A549 (cell line): ENCODE measurements around the gene DCLK2. TPM values are rescaled to one million over a fixed set of nuclear protein-coding genes. Genes with fewer than 3 reads are reported as not detected.

Experiments used
- ATAC-seq, 2 experiments: fragments of 200-7000 bp in 1 of 2; fragments of >200 bp in 1 of 2; cut with Nextera tagmentation in 1 of 2; cut with Tn5 transposase in 1 of 2; 3 replicates each; pipeline versions ENCODE4 v1.8.0 to v1.9.1; 2018 to 2020; ENCODE audit warnings: mild to moderate bottlenecking in 1 of 2, moderate library complexity in 1 of 2
- CTCF ChIA-PET: fragments of 300-600 bp; sonication (Branson Sonifier 250); formaldehyde crosslinking; extraction: SDS; loops from one replicate; lab custom pipeline; 2021; ENCODE audit warnings: antibody characterized with exemption, inconsistent platforms; lab: Yijun Ruan, JAX
- POLR2A ChIA-PET: fragments of 350-600 bp; formaldehyde crosslinking; extraction: SDS; loops from one replicate; lab custom pipeline; 2021; ENCODE audit warnings: antibody characterized with exemption, inconsistent platforms; lab: Yijun Ruan, JAX
- DNase-seq, 2 experiments: peaks; one replicate each; pipeline versions ENCODE4 v3.0.0 to v3.0.0-alpha.2; 2011 to 2016; ENCODE audit warnings: low read depth in 1 of 2, low spot score in 1 of 2
- FAIRE-seq: peaks from 2 replicates; lab custom pipeline; 2011; peaks lifted over from hg19 to GRCh38; lab: Jason Lieb, UNC
- H3K27ac ChIP-seq, 2 experiments: fragments of >200 bp; sonication (Bioruptor Twin); formaldehyde crosslinking; 3 replicates each; pipeline ENCODE4 v1.5.1; 2016 to 2017
- H3K4me1 ChIP-seq: fragments of >200 bp; sonication (Bioruptor Twin); formaldehyde crosslinking; 3 replicates; pipeline ENCODE4 v1.6.1; 2016
- H3K4me2 ChIP-seq: fragments of >200 bp; sonication (Bioruptor Twin); formaldehyde crosslinking; 3 replicates; pipeline ENCODE4 v1.6.1; 2016
- H3K4me3 ChIP-seq: fragments of >200 bp; sonication (Bioruptor Twin); formaldehyde crosslinking; 3 replicates; pipeline ENCODE4 v1.5.1; 2016
- H3K9me3 ChIP-seq: fragments of >200 bp; sonication (Bioruptor Twin); formaldehyde crosslinking; 3 replicates; pipeline ENCODE4 v1.6.1; 2016
- ATOH8 ChIP-seq: fragments of 250-450 bp; sonication (Bioruptor Pico); IDR thresholded peaks from 2 replicates; pipeline ENCODE4 v1.5.0; 2020; ENCODE audit warnings: low read depth, mild to moderate bottlenecking, moderate library complexity
- CBX2 ChIP-seq: fragments of 200-600 bp; sonication (generic); IDR thresholded peaks from 2 replicates; pipeline ENCODE4 v1.6.1; 2016; ENCODE audit warnings: low read depth, mild to moderate bottlenecking, borderline replicate concordance
- CBX8 ChIP-seq: fragments of 200-600 bp; sonication (generic); IDR thresholded peaks from 2 replicates; pipeline ENCODE4 v1.6.1; 2016
- CEBPB ChIP-seq, 2 experiments: fragments of >200 bp in 1 of 2; sonication (Bioruptor Twin) in 1 of 2; formaldehyde crosslinking in 1 of 2; IDR thresholded peaks; 2 replicates each; pipeline ENCODE4 v1.6.1; 2012 to 2016
- EHMT2 ChIP-seq: fragments of 200-600 bp; sonication (generic); IDR thresholded peaks from 2 replicates; pipeline ENCODE4 v1.6.1; 2016; ENCODE audit warnings: antibody characterized with exemption, low read depth, mild to moderate bottlenecking, moderate library complexity
- FOXS1 ChIP-seq: fragments of 250-450 bp; sonication (Bioruptor Pico); IDR thresholded peaks from 2 replicates; pipeline ENCODE4 v1.5.0; 2020; ENCODE audit warnings: mild to moderate bottlenecking, moderate library complexity
- HDAC2 ChIP-seq: fragments of 200-600 bp; sonication (generic); IDR thresholded peaks from 2 replicates; pipeline ENCODE4 v1.6.1; 2016
- HEYL ChIP-seq: fragments of 250-450 bp; sonication (Bioruptor Pico); IDR thresholded peaks from 2 replicates; pipeline ENCODE4 v1.8.0; 2021; ENCODE audit warnings: mild to moderate bottlenecking, moderate library complexity
- HOXB5 ChIP-seq: fragments of 250-450 bp; sonication (Bioruptor Pico); IDR thresholded peaks from 2 replicates; pipeline ENCODE4 v1.5.0; 2020; ENCODE audit warnings: mild to moderate bottlenecking, moderate library complexity
- JUNB ChIP-seq: fragments of >200 bp; sonication (Bioruptor Twin); formaldehyde crosslinking; IDR thresholded peaks from 2 replicates; pipeline ENCODE4 v1.6.1; 2016
- MAX ChIP-seq: IDR thresholded peaks from 2 replicates; pipeline ENCODE4 v1.6.1; 2012
- MAZ ChIP-seq: fragments of 150-350 bp; IDR thresholded peaks from 2 replicates; pipeline ENCODE4 v1.6.1; 2014; ENCODE audit warnings: antibody characterized with exemption, low read depth, low read length, borderline replicate concordance
- MYC ChIP-seq: IDR thresholded peaks from 2 replicates; pipeline ENCODE4 v1.6.1; 2012; ENCODE audit warnings: mild to moderate bottlenecking, inconsistent platforms, low read length, improper control_type of control experiment, borderline replicate concordance
- NFE2L2 ChIP-seq: fragments of 150-350 bp; conservative IDR thresholded peaks from 2 replicates; pipeline ENCODE4 v1.6.1; 2014; ENCODE audit warnings: low read length
- NPAS2 ChIP-seq: fragments of 250-450 bp; sonication (Bioruptor Pico); IDR thresholded peaks from 2 replicates; pipeline ENCODE4 v1.8.0; 2022; ENCODE audit warnings: mild to moderate bottlenecking, moderate library complexity, borderline replicate concordance
- POLR2A ChIP-seq: IDR thresholded peaks from 2 replicates; pipeline ENCODE4 v1.6.1; 2012; ENCODE audit warnings: mild to moderate bottlenecking, low read length
- RAD21 ChIP-seq, 2 experiments: fragments of >200 bp in 1 of 2; sonication (Bioruptor Twin) in 1 of 2; formaldehyde crosslinking in 1 of 2; IDR thresholded peaks in 1 of 2; conservative IDR thresholded peaks in 1 of 2; 2 replicates in 1 of 2; 3 replicates in 1 of 2; pipeline ENCODE4 v1.6.1; 2012 to 2018; ENCODE audit warnings: inconsistent platforms in 1 of 2
- RNF2 ChIP-seq: fragments of 200-600 bp; sonication (generic); IDR thresholded peaks from 2 replicates; pipeline ENCODE4 v1.6.1; 2016; ENCODE audit warnings: low read depth, mild to moderate bottlenecking, antibody characterized with exemption, moderate library complexity, borderline replicate concordance
- SREBF2 ChIP-seq: fragments of 450-650 bp; IDR thresholded peaks from 2 replicates; pipeline ENCODE4 v1.6.1; 2014; ENCODE audit warnings: mild to moderate bottlenecking, moderate library complexity
- TFCP2L1 ChIP-seq: fragments of 250-450 bp; sonication (Bioruptor Pico); IDR thresholded peaks from 2 replicates; pipeline ENCODE4 v1.5.0; 2021; ENCODE audit warnings: mild to moderate bottlenecking
- ZC3H11A ChIP-seq: fragments of 450-650 bp; IDR thresholded peaks from 2 replicates; pipeline ENCODE4 v1.6.1; 2014; ENCODE audit warnings: antibody characterized with exemption, mild to moderate bottlenecking
- ZNF302 ChIP-seq: fragments of 250-450 bp; sonication (Bioruptor Pico); IDR thresholded peaks from 2 replicates; pipeline ENCODE4 v1.9.0; 2021; ENCODE audit warnings: inconsistent platforms, mild to moderate bottlenecking, moderate library complexity
- ZSCAN20 ChIP-seq: fragments of 250-450 bp; sonication (Bioruptor Pico); IDR thresholded peaks from 2 replicates; pipeline ENCODE4 v1.8.0; 2022; ENCODE audit warnings: mild to moderate bottlenecking, moderate library complexity
- WGBS: methylation state at CpG from one replicate; pipeline ENCODE4 v1.1.6; 2017; ENCODE audit errors: missing lambda C conversion rate; 5-methylcytosine and 5-hydroxymethylcytosine counted together
- polyA plus RNA-seq, 4 experiments: library from polyadenylated mRNA; depleted of rRNA in 3 of 4; stranded (reverse); fragments of >200 nt; fragmentation: RNase III in 1 of 4; extraction: RNeasy Plus Mini Kit Qiagen cat#74134 plus additional on column Dnase treatment in 1 of 4; gene quantifications; 2 replicates in 3 of 4; 3 replicates in 1 of 4; pipeline ENCODE4 v1.2.3, GENCODE V29; 2011 to 2017
- TF ChIP-seq, protein P1 (sequence below): fragments of 150-350 bp; IDR thresholded peaks from 2 replicates; pipeline ENCODE4 v1.6.1; 2014; ENCODE audit warnings: low read depth, mild to moderate bottlenecking, low read length
- TF ChIP-seq, protein P2 (sequence below): fragments of 450-650 bp; IDR thresholded peaks from 2 replicates; pipeline ENCODE4 v1.6.1; 2014; ENCODE audit warnings: antibody characterized with exemption
- TF ChIP-seq, protein P3 (sequence below): fragments of >200 bp; sonication (Bioruptor Twin); formaldehyde crosslinking; IDR thresholded peaks from 2 replicates; pipeline ENCODE4 v1.6.1; 2016
- TF ChIP-seq, protein P4 (sequence below): IDR thresholded peaks from 2 replicates; pipeline ENCODE4 v1.6.1; 2012

The DCLK2 gene
- polyA plus RNA-seq, 2 of the 4 experiments (the other 2 are of a cell fraction), result 8.1 to 11.6 TPM

DNA sequence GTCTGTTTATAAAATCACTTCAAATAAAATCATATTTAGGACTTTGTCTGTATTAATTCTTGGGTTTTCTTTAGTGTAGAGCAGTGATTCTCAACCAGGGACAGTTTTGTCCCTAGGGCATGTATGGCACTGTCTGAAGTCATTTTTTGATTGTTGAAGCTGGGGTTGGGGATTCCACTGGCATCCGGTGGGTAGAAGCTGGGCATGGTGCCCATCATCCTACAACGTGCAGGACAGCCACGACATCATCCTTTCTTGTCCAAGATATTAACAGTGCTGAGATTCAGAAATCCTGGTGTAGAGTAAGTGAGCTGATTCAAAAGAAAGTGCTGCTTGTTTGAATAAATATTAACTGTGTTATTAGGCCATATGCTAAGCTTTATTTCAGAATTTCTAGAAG is 28.6 kb downstream of the DCLK2 start:
- 20% methylated on average over 3 of the region's 3 CpGs for WGBS
- peak overlapping the region; percentile 39 for H3K4me2 ChIP-seq
- no peak for FAIRE-seq
- H3K4me1 ChIP-seq, result peaks cover 33% of the 10 kb centered on the region
- no peak; a peak in 1 of 6 replicates for ATAC-seq
- TF ChIP-seq CBX2, result no peak
- no peak for TF ChIP-seq CBX8
- TF ChIP-seq NPAS2, result no peak
- TF ChIP-seq ZSCAN20, result no peak
- TF ChIP-seq FOXS1 (CRISPR knock-in tag), result no peak
- TF ChIP-seq NFE2L2, result no peak
- no peak for TF ChIP-seq TFCP2L1 (CRISPR knock-in tag)
- no peak for TF ChIP-seq ZNF302
- TF ChIP-seq, protein P1, sequence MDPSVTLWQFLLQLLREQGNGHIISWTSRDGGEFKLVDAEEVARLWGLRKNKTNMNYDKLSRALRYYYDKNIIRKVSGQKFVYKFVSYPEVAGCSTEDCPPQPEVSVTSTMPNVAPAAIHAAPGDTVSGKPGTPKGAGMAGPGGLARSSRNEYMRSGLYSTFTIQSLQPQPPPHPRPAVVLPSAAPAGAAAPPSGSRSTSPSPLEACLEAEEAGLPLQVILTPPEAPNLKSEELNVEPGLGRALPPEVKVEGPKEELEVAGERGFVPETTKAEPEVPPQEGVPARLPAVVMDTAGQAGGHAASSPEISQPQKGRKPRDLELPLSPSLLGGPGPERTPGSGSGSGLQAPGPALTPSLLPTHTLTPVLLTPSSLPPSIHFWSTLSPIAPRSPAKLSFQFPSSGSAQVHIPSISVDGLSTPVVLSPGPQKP, result no peak
- TF ChIP-seq POLR2A, result no peak
- TF ChIP-seq, protein P2, sequence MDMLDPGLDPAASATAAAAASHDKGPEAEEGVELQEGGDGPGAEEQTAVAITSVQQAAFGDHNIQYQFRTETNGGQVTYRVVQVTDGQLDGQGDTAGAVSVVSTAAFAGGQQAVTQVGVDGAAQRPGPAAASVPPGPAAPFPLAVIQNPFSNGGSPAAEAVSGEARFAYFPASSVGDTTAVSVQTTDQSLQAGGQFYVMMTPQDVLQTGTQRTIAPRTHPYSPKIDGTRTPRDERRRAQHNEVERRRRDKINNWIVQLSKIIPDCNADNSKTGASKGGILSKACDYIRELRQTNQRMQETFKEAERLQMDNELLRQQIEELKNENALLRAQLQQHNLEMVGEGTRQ, result no peak
- TF ChIP-seq ATOH8, result no peak
- no peak for TF ChIP-seq HDAC2
- TF ChIP-seq RNF2, result no peak
- no peak for TF ChIP-seq SREBF2
- no peak for TF ChIP-seq EHMT2
- DNase-seq, result no peak
- POLR2A ChIA-PET, result no interaction called here
- no peak overlapping the region for H3K4me3 ChIP-seq
- H3K27ac ChIP-seq, result peak overlapping the region in 1 of 2 experiments; percentile 52; a peak in 2 of 6 replicates
- CTCF ChIA-PET, result interaction anchor here (0.8 to 1.8 kb wide), 3 partner anchors 35 to 102 kb away, joined by 3 to 4 read pairs (median 3); no protein-coding TSS in a partner anchor
- no peaks in the 10 kb centered on the region for H3K9me3 ChIP-seq

- H3K27ac ChIP-seq, result no peak overlapping the region
- FAIRE-seq (no peak), DNase-seq (no peak), ATAC-seq (no peak)
- H3K9me3 ChIP-seq, result no peaks in the 10 kb centered on the region
- WGBS, result 88% methylated on average over 1 of the region's 1 CpG
- H3K4me3 ChIP-seq, result no peak overlapping the region
- H3K4me2 ChIP-seq, result no peak overlapping the region
- TF ChIP-seq HDAC2 (no peak), JUNB (no peak), MAZ (no peak), ZC3H11A (no peak), MAX (no peak), MYC (no peak), CBX8 (no peak), NFE2L2 (no peak), HEYL (CRISPR knock-in tag) (no peak), EHMT2 (no peak), CEBPB (IDR thresholded peaks at IDR 0.05) (no peak), RAD21 (conservative IDR thresholded peaks at IDR 0.05 in 1 of 2, IDR thresholded peaks at IDR 0.05 in 1 of 2) (no peak), HOXB5 (CRISPR knock-in tag) (no peak)
- TF ChIP-seq, protein P3, sequence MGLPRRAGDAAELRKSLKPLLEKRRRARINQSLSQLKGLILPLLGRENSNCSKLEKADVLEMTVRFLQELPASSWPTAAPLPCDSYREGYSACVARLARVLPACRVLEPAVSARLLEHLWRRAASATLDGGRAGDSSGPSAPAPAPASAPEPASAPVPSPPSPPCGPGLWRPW, result no peak
- TF ChIP-seq, protein P4, sequence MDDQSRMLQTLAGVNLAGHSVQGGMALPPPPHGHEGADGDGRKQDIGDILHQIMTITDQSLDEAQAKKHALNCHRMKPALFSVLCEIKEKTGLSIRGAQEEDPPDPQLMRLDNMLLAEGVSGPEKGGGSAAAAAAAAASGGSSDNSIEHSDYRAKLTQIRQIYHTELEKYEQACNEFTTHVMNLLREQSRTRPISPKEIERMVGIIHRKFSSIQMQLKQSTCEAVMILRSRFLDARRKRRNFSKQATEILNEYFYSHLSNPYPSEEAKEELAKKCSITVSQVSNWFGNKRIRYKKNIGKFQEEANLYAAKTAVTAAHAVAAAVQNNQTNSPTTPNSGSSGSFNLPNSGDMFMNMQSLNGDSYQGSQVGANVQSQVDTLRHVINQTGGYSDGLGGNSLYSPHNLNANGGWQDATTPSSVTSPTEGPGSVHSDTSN, result no peak
- POLR2A ChIA-PET, result no interaction called here
- peaks cover 33% of the 10 kb centered on the region for H3K4me1 ChIP-seq
- CTCF ChIA-PET, result interaction anchor here (1.2 to 1.4 kb wide), 3 partner anchors 9 to 22 kb away, joined by 3 to 4 read pairs (median 3); no protein-coding TSS in a partner anchor
Measured at GRCh38 chr4:150108691-150109090, 30.4 kb downstream of the DCLK2 start.
